Measurements from ENCODE around the gene MOB3C. TPM values are rescaled to one million over a fixed set of nuclear protein-coding genes. Genes with fewer than 3 reads are reported as not detected.

MOB3C gene
- total RNA-seq, 1 donor from 2014 or later, result 14.9 TPM

DNA sequence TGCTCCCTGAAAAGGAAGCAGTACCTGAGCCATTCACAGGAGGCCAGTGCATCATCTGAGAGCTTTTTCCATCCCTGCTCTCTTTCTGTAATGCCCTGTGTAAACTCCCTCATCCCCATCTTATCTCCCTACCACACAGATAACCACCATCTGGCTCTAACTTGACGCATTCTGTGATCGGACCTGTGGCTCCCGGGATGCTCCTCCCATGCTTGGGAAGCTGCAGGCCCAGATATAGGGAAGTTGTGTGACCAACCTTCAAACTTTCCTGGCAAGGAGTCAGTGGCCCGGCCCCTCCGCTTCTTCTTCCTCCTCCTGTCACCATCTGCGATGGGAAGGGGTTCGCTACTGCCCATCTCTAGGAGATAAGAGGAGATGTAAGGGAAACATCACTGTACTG, 33.6 kb downstream of the MOB3C start:
- peak; percentile 85 for DNase-seq (ENCODE audit: low spot score)
- intact Hi-C loops (cut with DNase I), result no loop called here

DNA sequence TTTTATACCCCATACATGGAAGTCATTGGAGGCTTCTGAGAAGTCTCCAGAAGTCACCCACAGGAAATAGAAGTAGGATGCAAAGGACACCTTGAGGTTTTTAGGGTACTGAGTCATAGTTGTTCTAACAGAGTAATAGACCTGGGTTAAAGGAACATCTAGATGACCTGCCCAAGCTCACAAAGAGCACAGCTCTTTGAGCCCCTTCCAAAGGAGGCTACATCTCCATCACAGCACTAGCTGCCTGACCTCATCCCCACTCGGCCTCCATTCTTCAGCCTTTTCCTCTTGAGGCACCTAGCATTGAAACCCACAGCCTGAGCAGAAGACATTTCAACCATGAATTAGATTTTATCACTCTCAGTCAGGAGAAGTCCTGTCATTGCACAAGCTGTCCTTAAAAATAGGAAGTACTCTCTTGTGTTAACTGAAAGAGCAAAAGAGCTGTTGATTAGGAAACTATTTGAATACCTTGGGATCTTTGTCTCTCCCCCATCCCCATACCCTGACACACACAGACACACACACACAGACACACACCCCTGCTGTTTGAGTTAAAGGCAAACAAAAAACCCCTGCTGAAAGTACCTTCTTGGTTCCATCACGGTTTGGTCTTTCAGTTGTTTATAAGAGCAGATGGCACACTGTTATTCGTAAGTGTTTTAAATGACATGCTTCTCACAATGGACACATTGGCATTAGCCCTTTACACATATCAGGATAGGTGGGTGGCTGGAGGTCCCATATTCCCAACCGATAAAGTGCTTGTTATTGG, 34.7 kb downstream of the MOB3C start:
- intact Hi-C loops (cut with DNase I), result no loop called here
- DNase-seq (ENCODE audit: low spot score), result no peak

DNA sequence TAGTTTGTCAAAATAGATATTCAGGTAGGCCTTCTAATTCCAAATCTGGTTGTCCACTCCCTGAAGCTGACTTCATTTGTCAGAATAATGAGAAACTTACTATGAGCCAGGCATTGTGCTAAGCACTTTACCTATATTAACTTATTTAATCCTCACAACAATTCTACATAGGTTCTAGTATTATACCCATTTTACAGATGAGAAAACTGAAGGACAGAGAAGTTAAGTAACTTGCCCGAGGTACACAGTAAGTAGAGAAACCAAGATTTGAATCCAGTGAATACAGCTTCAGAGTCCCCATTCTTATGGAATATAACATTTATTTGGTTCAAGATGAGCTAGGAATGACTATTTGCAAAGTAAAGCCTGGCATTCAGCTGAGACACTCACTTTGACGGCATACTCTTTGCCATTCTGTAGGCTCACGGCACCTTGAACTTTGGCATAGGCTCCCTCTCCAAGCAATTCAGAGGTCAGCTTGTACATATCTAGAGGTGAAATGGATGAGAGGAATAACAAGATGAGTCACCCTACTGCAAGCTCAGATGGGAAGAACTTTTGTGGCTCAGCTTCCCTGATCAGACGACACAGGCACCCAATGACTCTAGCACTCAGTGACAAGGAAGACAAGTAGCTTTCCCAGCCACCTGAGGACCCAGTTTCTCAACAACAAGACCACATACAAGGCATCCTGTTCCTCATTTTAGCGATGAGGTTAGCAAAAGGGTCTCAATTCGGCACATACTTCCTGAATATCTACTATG, 36.3 kb downstream of the MOB3C start:
- no peak for DNase-seq (ENCODE audit: low spot score)

DNA sequence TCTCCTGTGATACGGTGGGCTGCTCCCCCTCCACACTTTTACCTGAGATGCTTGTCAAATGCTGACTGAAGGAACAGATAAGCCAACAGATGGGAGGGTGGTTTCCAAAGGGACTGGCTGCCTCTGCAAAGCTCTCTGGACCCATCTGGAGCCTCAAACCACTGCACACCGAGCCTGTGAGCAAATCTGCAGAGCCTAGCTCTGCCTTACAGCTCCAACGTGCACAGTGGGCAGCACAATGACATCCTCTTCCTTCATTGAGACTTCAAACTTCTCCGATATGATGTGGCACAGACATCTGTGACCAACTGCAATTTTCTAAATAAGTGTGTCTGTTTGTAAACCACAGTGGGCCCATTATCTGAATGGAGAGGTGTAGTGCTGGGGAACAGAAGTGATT, 38.9 kb downstream of the MOB3C start:
- no peak for DNase-seq (ENCODE audit: low spot score)
- intact Hi-C loops (cut with DNase I), result no loop called here

More for the DNA sequence above, 36.3 kb downstream of the MOB3C start:
- intact Hi-C loops (cut with DNase I), result no loop called here

DNA sequence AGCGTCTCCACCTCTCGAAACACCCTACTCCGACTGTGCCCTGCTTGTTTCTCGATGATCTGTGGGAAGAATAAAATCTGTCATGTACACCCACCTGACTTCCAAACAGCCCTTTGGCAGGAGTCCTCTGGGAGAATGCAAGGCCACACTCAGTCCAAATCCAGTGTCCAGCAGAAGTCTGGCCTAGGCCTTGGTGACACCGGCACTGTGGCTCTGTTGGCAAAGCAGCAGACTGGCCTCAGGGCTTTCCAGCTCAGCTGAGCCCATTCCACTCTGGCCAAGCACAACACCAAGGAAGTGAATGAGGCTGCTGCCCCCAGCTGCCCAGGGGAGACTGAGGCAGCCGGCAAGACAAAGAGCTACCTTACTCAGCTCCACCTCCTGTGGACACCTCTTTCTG, 40.0 kb downstream of the MOB3C start:
- intact Hi-C loops (cut with DNase I), result no loop called here
- DNase-seq (ENCODE audit: low spot score), result no peak

DNA sequence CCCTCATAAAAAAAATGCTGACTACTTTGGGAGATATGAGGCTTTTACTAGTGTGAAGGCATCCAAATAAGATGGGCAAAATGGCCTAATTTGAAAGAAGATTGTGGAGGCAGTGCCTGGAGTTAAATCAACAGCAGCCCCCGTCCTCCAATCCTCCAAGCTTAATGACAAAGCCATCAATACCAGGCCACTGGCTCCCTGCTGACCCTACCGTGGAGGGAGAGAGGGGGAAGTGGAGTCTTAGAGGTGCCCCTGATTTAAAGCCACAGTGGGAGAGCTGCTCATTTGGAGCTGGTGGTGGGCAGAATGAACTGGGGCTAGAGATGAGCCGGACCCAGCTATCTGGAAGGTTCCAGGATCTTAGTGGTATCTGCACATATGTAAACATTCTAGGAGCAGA, 40.8 kb downstream of the MOB3C start:
- DNase-seq (ENCODE audit: low spot score), result no peak
- intact Hi-C loops (cut with DNase I), result no loop called here

DNA sequence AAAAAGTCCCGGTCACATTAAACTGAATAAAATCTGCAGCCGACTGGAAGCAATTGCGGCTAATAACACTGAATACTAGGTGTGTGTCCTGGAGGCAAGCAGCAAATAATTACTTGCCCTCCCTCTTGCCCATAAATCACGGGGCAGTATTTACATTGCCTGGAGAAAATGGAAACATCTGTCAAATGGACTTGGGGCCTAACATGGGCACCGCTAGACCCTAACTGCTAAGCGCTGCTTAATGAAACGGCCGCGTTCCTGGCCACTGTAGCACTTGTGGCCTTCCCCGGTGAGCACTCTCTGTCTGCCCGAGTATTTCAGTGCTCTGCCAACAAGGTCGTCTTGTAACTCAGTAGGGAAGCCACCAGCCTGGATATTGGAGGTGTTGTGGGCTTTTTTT, 41.3 kb downstream of the MOB3C start:
- DNase-seq (ENCODE audit: low spot score), result no peak
- intact Hi-C loops (cut with DNase I), result no loop called here

DNA sequence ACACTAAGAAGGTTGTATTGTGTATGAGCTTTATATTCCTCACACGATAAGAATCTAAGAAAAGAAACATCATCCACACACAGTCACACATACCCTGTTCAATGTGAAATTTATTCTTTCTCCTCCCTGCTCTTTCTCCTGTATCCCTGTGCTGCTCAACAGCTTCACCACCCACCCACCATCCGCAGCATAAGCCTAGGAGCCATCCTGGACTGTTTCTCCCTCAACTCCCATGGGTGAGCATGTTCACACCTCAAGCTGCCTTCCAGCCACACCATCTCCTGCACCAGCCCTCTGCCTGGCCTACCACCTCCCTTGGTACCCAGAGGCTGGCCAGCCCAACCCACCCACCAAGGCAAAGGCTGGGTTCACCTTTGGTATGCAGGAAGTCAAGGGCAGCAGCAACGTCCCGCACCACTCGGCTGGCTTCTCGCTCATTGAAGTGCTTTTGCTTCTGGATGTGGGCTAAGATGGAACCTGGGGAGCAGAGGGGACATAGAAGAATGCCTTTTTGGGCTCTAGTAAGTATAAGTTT, 44.9 kb downstream of the MOB3C start:
- peak; percentile 57 for DNase-seq (ENCODE audit: low spot score)
- intact Hi-C loops (cut with DNase I), result no loop called here

DNA sequence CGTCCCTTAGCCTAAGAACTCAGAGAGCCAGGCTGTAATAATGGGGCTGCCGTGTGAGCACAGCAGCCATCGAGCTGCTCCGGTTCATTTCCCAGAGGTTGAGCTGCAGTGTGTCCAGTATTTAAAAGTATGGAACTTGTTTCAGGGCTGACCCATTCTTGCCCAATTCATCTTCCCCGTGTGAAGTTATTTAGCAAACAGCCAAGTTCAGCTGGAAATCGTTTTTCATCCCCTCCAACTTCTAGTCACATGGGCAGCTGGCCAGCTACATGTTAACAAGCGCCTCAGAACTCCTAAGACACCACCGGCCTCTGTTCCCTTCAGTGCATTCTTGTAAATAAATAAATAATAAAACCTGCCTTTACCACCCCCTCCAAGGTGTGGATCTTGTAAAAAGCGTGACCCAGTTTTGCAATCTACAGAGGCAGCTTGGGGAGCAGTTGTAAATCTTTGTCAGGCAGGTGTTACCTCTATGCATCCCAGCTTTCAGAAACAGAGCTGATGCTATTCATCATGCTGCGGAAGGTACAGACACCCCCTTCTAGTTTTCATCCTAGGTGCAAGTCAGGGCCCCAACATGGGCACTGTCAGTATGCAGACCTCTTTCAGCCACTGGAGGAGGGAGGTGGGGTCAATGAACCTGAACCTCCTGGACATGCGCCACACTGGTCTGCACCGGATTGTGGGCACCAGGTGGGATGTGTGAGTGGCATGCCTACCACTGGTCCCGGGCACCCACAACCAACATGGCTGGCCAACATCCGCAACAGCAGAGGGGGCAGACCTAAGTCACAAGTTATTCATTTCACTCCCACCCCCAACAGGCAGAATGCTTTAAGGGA, 46.5 kb downstream of the MOB3C start:
- intact Hi-C loops (cut with DNase I), result no loop called here
- peak; percentile 62 for DNase-seq (ENCODE audit: low spot score)

DNA sequence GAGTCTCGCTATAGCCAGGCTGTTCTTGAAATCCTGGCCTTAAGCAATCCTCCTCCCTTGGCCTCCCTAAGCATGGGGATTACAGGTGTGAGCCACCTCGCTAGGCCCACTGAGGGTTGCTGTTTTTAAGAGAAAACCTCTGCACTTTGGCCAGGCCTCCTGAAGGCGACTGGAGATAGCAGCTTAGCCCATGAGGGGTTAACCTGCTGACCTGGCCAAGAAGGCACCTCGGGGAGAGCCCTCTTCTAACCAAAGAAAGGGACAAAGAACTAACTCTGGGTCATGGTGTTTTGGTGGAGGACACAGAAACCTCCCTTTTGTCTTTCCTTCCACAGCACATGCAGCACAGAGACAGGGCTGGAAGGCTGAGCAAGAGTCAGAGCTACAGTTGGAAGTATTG, 47.5 kb downstream of the MOB3C start:
- intact Hi-C loops (cut with DNase I), result no loop called here
- DNase-seq (ENCODE audit: low spot score), result peak; percentile 15

DNA sequence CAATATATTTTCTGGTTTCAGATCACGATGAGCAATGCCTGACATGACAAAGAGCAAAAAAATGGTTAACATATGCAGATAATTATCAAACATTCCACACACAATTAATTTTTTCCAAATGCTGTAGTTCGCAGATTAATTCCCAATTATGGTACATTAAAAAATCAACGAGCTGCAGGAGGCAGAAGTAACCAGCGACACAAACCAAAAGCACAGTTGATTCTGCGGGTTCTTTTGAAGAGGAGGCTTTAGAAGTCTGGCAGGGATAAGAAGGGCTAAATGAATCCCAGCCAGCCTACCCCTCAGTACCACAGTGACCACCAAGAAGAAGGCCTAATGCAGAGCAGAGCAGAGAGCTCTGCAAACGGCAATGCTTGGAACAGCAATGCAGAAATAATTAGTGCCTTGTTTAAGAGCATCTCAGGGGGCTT, 48.1 kb downstream of the MOB3C start:
- intact Hi-C loops (cut with DNase I), result no loop called here

DNA sequence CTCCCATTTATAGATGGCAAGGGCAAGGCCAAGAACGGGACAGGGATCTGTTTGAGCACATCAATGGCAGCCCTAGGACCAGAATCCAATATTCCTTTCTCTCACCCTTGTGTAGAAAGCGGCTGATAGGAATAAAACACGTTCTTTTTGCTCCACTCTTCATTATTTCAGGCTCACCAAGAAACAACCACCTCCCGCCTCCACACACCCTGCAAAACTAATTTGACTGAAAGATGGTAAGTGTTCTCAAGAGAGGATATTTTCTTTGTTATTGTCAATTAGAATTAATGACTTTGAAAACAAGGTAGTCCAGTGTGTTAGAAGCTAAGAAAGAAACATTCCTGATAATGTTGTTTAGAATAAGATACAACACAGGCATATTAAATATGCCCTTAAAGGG, 53.3 kb downstream of the MOB3C start:
- intact Hi-C loops (cut with DNase I), result no loop called here
- DNase-seq (ENCODE audit: low spot score), result no peak

More for the DNA sequence above, 48.1 kb downstream of the MOB3C start:
- no peak for DNase-seq (ENCODE audit: low spot score)

DNA sequence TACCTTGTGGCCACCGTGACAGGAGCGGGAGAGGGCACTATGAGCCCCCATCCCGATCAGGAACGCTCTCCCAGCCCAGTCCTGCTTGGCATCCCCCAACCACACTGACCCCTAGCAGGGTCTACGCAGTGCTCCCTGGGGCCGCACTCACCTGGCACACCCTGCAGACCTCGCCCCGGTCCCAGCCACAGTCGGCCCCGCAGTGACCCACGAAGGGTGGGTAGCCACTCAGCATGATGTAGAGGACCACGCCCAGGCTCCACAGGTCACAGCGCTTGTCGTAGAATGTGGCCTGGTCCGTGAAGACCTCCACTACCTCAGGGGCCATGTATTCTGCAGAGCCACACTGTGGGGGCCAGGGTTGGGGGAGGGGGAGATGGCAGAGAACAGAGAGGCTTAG, 54.1 kb downstream of the MOB3C start:
- no peak for DNase-seq (ENCODE audit: low spot score)
- intact Hi-C loops (cut with DNase I), result no loop called here

DNA sequence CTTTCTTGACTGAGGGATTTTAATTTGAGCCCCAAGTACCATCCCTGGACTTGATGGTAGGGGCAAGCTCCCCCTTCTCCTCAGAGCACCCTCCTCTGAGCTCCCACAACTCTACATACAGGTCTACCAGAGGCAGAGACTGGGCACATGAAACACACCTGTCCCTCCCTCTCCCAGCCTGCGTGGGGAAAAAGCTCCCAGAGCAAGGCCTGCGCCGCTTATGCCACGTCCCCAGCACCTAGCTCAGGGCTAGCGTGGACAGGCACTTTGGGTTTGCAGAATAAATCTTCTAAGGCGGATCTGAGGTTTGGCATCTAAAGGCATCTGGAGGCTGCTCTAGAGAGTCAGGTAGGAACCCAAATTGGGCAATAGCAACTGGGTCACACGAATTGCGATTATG, 57.6 kb downstream of the MOB3C start:
- no peak for DNase-seq (ENCODE audit: low spot score)
- intact Hi-C loops (cut with DNase I), result no loop called here

DNA sequence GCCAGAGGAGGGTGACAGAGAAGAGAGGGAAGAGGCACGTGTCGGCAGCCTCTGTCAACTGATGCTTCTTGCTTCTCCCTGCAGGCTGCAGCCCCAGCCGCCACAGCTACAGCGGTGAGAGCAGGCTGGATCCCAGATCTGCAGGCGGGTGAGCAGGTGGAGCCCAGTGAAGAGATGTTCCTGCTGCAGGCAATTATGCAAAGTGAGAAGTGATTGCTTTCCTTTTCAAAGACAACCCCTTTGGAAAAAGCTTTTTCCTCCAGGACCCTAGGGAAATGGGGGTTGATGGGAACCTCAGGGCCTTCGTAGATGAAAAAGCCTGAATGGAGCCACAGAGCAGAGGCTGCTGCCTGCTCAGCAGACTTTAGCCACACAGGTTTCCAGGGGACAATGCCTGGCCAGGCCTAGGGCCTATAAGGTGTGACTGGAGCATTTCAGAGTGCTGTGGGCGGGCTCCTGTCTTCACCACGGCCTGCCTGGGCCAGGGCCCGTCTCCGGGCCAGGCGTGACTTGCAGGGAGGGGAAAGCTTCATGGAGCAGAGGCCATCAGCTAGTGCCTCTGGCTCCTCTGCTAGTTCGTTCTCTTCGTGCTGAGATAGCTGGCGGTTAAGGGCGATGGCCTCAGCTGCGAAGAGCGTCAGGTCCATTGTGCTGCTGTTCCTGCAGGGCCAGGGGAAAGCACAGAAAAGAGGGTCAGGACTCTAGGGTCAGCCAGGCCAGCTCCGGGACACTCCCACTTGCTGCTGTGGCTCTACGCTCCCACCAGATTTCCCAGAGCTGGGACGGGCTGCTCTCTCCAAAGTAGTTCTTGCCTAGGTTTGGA, 58.3 kb downstream of the MOB3C start:
- intact Hi-C loops (cut with DNase I), result no loop called here
- DNase-seq (ENCODE audit: low spot score), result no peak

All from cardiac septum (tissue), 1 donor.